HepG2 (cell line): Measurements from ENCODE around the gene ELOVL6.

Source experiments
- CTCF ChIP-seq: sonication (generic); formaldehyde crosslinking; IDR thresholded peaks from 2 replicates; pipeline ENCODE4 v1.5.0; 2020; ENCODE audit warnings: mild to moderate bottlenecking, missing genetic modification reagents, moderate library complexity
- HNF4G ChIP-seq, 2 experiments: sonication (generic) in 1 of 2; formaldehyde crosslinking in 1 of 2; IDR thresholded peaks; 2 replicates each; pipeline versions ENCODE4 v1.4.0 to v1.6.1; 2011 to 2020; ENCODE audit warnings: borderline replicate concordance in 2 of 2, low read depth in 2 of 2, mild to moderate bottlenecking in 2 of 2, low read length in 1 of 2, missing genetic modification reagents in 1 of 2, moderate library complexity in 1 of 2
- MED1 ChIP-seq: sonication (generic); formaldehyde crosslinking; IDR thresholded peaks from 2 replicates; pipeline ENCODE4 v1.4.0; 2020; ENCODE audit warnings: missing genetic modification reagents
- ZBTB1 ChIP-seq: sonication (generic); formaldehyde crosslinking; IDR thresholded peaks from 2 replicates; pipeline ENCODE4 v1.4.0; 2020; ENCODE audit warnings: missing genetic modification reagents, borderline replicate concordance
- ZNF24 ChIP-seq: fragments of 450-650 bp; IDR thresholded peaks from 2 replicates; pipeline ENCODE4 v1.6.1; 2017; ENCODE audit warnings: antibody characterized with exemption, mild to moderate bottlenecking
- ZNF251 ChIP-seq: sonication (generic); formaldehyde crosslinking; IDR thresholded peaks from 2 replicates; pipeline ENCODE4 v1.9.0; 2021; ENCODE audit warnings: mild to moderate bottlenecking, missing genetic modification reagents
- ZNF660 ChIP-seq: sonication (generic); formaldehyde crosslinking; IDR thresholded peaks from 2 replicates; pipeline ENCODE4 v1.5.1; 2020; ENCODE audit warnings: mild to moderate bottlenecking, low read depth, missing genetic modification reagents, borderline replicate concordance
- TF ChIP-seq, protein P1 (sequence below), 2 experiments: IDR thresholded peaks; 2 replicates each; pipeline ENCODE4 v1.6.1; 2011 to 2012; ENCODE audit warnings: low read length in 2 of 2, borderline replicate concordance in 1 of 2, low read depth in 1 of 2, mild to moderate bottlenecking in 1 of 2, moderate library complexity in 1 of 2

DNA sequence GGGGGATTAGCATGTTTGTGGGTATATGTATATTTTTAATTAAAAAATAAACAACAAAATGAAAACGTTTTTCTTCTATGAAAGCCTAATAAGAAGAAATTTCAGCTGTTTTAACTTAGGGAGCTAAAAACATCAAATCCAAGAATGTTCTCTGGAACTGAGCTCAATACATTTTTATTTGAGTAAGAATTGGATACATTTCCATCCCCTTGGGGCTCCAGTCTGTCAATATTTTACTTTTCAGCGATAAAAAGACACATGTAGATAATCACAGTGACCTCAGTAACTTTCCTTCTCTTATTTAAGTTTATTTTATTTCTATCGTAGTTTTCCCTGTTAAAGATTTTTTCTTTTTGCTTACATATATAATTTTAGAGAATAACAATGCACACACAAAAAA is 59.3 kb downstream of the ELOVL6 start:
- no peak for TF ChIP-seq MED1 (CRISPR knock-in tag)
- TF ChIP-seq ZBTB1 (CRISPR knock-in tag), result no peak
- no peak for TF ChIP-seq CTCF (CRISPR knock-in tag)
- TF ChIP-seq ZNF660 (CRISPR knock-in tag), result no peak
- TF ChIP-seq ZNF251, result no peak
- no peak for TF ChIP-seq ZNF24
- TF ChIP-seq, protein P1, sequence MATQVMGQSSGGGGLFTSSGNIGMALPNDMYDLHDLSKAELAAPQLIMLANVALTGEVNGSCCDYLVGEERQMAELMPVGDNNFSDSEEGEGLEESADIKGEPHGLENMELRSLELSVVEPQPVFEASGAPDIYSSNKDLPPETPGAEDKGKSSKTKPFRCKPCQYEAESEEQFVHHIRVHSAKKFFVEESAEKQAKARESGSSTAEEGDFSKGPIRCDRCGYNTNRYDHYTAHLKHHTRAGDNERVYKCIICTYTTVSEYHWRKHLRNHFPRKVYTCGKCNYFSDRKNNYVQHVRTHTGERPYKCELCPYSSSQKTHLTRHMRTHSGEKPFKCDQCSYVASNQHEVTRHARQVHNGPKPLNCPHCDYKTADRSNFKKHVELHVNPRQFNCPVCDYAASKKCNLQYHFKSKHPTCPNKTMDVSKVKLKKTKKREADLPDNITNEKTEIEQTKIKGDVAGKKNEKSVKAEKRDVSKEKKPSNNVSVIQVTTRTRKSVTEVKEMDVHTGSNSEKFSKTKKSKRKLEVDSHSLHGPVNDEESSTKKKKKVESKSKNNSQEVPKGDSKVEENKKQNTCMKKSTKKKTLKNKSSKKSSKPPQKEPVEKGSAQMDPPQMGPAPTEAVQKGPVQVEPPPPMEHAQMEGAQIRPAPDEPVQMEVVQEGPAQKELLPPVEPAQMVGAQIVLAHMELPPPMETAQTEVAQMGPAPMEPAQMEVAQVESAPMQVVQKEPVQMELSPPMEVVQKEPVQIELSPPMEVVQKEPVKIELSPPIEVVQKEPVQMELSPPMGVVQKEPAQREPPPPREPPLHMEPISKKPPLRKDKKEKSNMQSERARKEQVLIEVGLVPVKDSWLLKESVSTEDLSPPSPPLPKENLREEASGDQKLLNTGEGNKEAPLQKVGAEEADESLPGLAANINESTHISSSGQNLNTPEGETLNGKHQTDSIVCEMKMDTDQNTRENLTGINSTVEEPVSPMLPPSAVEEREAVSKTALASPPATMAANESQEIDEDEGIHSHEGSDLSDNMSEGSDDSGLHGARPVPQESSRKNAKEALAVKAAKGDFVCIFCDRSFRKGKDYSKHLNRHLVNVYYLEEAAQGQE (IDR thresholded peaks at IDR 0.05; ENCODE audit: borderline replicate concordance in 1 of 2, low read depth in 1 of 2, low read length in 2 of 2), result no peak
- TF ChIP-seq HNF4G (IDR thresholded peaks at IDR 0.05; ENCODE audit: borderline replicate concordance, low read depth, low read length), result no peak
- TF ChIP-seq HNF4G (CRISPR knock-in tag; IDR thresholded peaks at IDR 0.05; ENCODE audit: borderline replicate concordance, low read depth), result no peak
